K562 (cell line): ENCODE measurements around the gene MAP2K4. TPM values are rescaled to one million over a fixed set of nuclear protein-coding genes. Genes with fewer than 3 reads are reported as not detected.

Experiments
- CREB1 ChIP-seq, 2 experiments: sonication (generic) in 1 of 2; formaldehyde crosslinking in 1 of 2; IDR thresholded peaks; 2 replicates each; pipeline versions ENCODE4 v1.6.1 to v1.8.0; 2012 to 2022; ENCODE audit warnings: inconsistent platforms in 1 of 2, mild to moderate bottlenecking in 1 of 2, missing genetic modification reagents in 1 of 2, moderate library complexity in 1 of 2
- CTCF ChIP-seq, 3 experiments: IDR thresholded peaks in 2 of 3; conservative IDR thresholded peaks in 1 of 3; 2 replicates each; pipeline ENCODE4 v1.5.1; 2011 to 2012; ENCODE audit warnings: low read length in 3 of 3, mild to moderate bottlenecking in 3 of 3, control low read depth in 2 of 3, improper control_type of control experiment in 1 of 3, inconsistent platforms in 1 of 3, low read depth in 1 of 3, mixed read lengths in 1 of 3, moderate library complexity in 1 of 3; ENCODE audit not compliant: insufficient read depth in 2 of 3
- GTF3C2 ChIP-seq: IDR thresholded peaks from 3 replicates; pipeline ENCODE4 v1.6.1; 2011; ENCODE audit warnings: borderline replicate concordance, mild to moderate bottlenecking, moderate library complexity; ENCODE audit not compliant: insufficient read length; ENCODE audit errors: extremely low read depth
- HMG20A ChIP-seq: fragments of 450-650 bp; formaldehyde crosslinking; conservative IDR thresholded peaks from 2 replicates; pipeline ENCODE4 v1.4.0; 2020; ENCODE audit warnings: mild to moderate bottlenecking, mixed read lengths
- HNRNPLL ChIP-seq: fragments of 200-400 bp; formaldehyde crosslinking; IDR thresholded peaks from 2 replicates; pipeline ENCODE4 v1.6.1; 2017; ENCODE audit warnings: low read length, low read depth, mild to moderate bottlenecking; ENCODE audit not compliant: poor library complexity, severe bottlenecking
- NFXL1 ChIP-seq: fragments of 450-650 bp; formaldehyde crosslinking; IDR thresholded peaks from 2 replicates; pipeline ENCODE4 v1.4.0; 2021; ENCODE audit warnings: mild to moderate bottlenecking
- NKRF ChIP-seq: fragments of 450-650 bp; IDR thresholded peaks from 2 replicates; pipeline ENCODE4 v1.6.1; 2016; ENCODE audit warnings: borderline replicate concordance
- PYGO2 ChIP-seq: fragments of 450-650 bp; IDR thresholded peaks from 2 replicates; pipeline ENCODE4 v1.6.1; 2016; ENCODE audit warnings: mild to moderate bottlenecking, missing genetic modification characterization, moderate library complexity, missing compliant biosample characterization
- SREBF2 ChIP-seq: sonication (generic); formaldehyde crosslinking; IDR thresholded peaks from 2 replicates; pipeline ENCODE4 v1.4.0; 2020; ENCODE audit warnings: mild to moderate bottlenecking, missing genetic modification reagents
- SRSF3 ChIP-seq: fragments of 200-400 bp; formaldehyde crosslinking; IDR thresholded peaks from 2 replicates; pipeline ENCODE4 v1.6.1; 2016; ENCODE audit warnings: mild to moderate bottlenecking, low read length, moderate library complexity; ENCODE audit not compliant: insufficient read depth
- TRIM28 ChIP-seq: fragments of 450-650 bp; IDR thresholded peaks from 2 replicates; pipeline ENCODE4 v1.6.1; 2017
- VEZF1 ChIP-seq: fragments of 200-800 bp; sonication (Bioruptor generic); IDR thresholded peaks from 2 replicates; pipeline ENCODE4 v1.6.1; 2017; ENCODE audit warnings: missing genetic modification characterization, missing compliant biosample characterization
- ZFP1 ChIP-seq: fragments of 450-650 bp; formaldehyde crosslinking; IDR thresholded peaks from 2 replicates; pipeline ENCODE4 v1.4.0; 2020; ENCODE audit warnings: mild to moderate bottlenecking, mixed read lengths
- ZFP91 ChIP-seq: sonication (generic); formaldehyde crosslinking; IDR thresholded peaks from 2 replicates; pipeline ENCODE4 v1.8.0; 2022; ENCODE audit warnings: mild to moderate bottlenecking, missing genetic modification reagents
- ZKSCAN1 ChIP-seq: fragments of 150-350 bp; IDR thresholded peaks from 2 replicates; pipeline ENCODE4 v1.6.1; 2016; ENCODE audit warnings: low read depth, low read length
- ZNF445 ChIP-seq: fragments of 250-450 bp; sonication (Bioruptor Pico); IDR thresholded peaks from 2 replicates; pipeline ENCODE4 v1.4.0; 2020; ENCODE audit warnings: low read depth, mild to moderate bottlenecking, moderate library complexity
- polyA plus RNA-seq, 8 experiments: library from polyadenylated mRNA; depleted of rRNA in 4 of 8; stranded (reverse) in 5 of 8; unstranded in 3 of 8; fragments of >200 nt; fragmentation: Nextera tagmentation in 2 of 8; fragmentation: Illumina TruSeq in 1 of 8; extraction: Ambion mirVana in 2 of 8; extraction: Trizol in 1 of 8; gene quantifications; 2 replicates each; pipeline versions ENCODE4 v1.2.1 to v1.2.3, GENCODE V29; 2011 to 2014; ENCODE audit warnings: inconsistent platforms in 1 of 8, missing spikeins in 1 of 8
- total RNA-seq, 7 experiments: library from RNA; depleted of rRNA in 6 of 7; stranded (reverse); fragments of >200 nt in 6 of 7; fragmentation: Illumina TruSeq in 2 of 7; extraction: Trizol in 2 of 7; gene quantifications; 2 replicates each; pipeline versions ENCODE4 v1.2.1 to v1.2.3, GENCODE V29; 2011 to 2021; ENCODE audit warnings: low replicate concordance in 1 of 7

Gene MAP2K4
- total and polyA plus RNA-seq, 9 of the 15 experiments (the other 6 are each of a cell fraction or from before 2014, with no cell fraction given): 3.0 to 15.9 (median 10.8) TPM

GRCh38 chr17:11997147-11997971 lies 23.3 kb upstream of the MAP2K4 start, which contains the start of gene ZNF18 (continued):
- TF ChIP-seq ZFP91 (CRISPR knock-in tag): no peak
- no peak for TF ChIP-seq ZFP1 (CRISPR knock-in tag)
- no peak for TF ChIP-seq PYGO2 (tag)
- no peak for TF ChIP-seq SRSF3
- no peak for TF ChIP-seq HMG20A
- TF ChIP-seq HNRNPLL: peak; percentile 99
- TF ChIP-seq TRIM28: 0 out of 2 replicates have a peak, but pooled peaks have one; percentile 29
- TF ChIP-seq NFXL1 (CRISPR knock-in tag): no peak
- no peak for TF ChIP-seq CTCF (IDR thresholded peaks at IDR 0.05 in 2 of 3, conservative IDR thresholded peaks at IDR 0.05 in 1 of 3; ENCODE audit: insufficient read depth in 2 of 3, low read depth in 1 of 3, low read length in 3 of 3)
- peak; percentile 19; the same call in 1 of the 2 replicates for TF ChIP-seq VEZF1 (CRISPR knock-in tag)
- no peak for TF ChIP-seq ZNF445 (CRISPR knock-in tag)
- TF ChIP-seq SREBF2 (CRISPR knock-in tag): no peak
- peak; percentile 57; the same call in 1 of the 2 replicates for TF ChIP-seq CREB1 (IDR thresholded peaks at IDR 0.05)
- TF ChIP-seq CREB1 (CRISPR knock-in tag; IDR thresholded peaks at IDR 0.05): no peak
- TF ChIP-seq GTF3C2: no peak
- TF ChIP-seq NKRF: 0 out of 2 replicates have a peak, but pooled peaks have one; percentile 27
- TF ChIP-seq ZKSCAN1: no peak
